Endothelial cell of umbilical vein (primary cell): ENCODE measurements around the gene SLC12A2.

ENCODE experiments used
- CTCF ChIP-seq, 2 donors: IDR thresholded peaks; 1 replicate in 1 of 2; 2 replicates in 1 of 2; pipeline ENCODE4 v1.5.1; 2011; ENCODE audit warnings: low read length in 2 of 2, mild to moderate bottlenecking in 2 of 2, moderate library complexity in 2 of 2, control low read depth in 1 of 2, inconsistent platforms in 1 of 2, low read depth in 1 of 2; ENCODE audit not compliant: insufficient read depth in 1 of 2; ENCODE audit errors: extremely low read depth in 1 of 2
- GATA2 ChIP-seq: IDR thresholded peaks from 2 replicates; pipeline ENCODE4 v1.7.0; 2011; ENCODE audit warnings: low read depth, mild to moderate bottlenecking, moderate library complexity, mixed read lengths, low read length; ENCODE audit not compliant: insufficient read length, insufficient read depth
- JUN ChIP-seq: IDR thresholded peaks from 2 replicates; pipeline ENCODE4 v1.6.1; 2011; ENCODE audit warnings: borderline replicate concordance, low read depth; ENCODE audit not compliant: insufficient read length, insufficient read depth
- MYC ChIP-seq: IDR thresholded peaks from one replicate; pipeline ENCODE4 v1.6.1; 2011; ENCODE audit warnings: mild to moderate bottlenecking, low read depth, low read length
- POLR2A ChIP-seq: IDR thresholded peaks from 2 replicates; pipeline ENCODE4 v1.6.1; 2012; ENCODE audit warnings: low read depth, mild to moderate bottlenecking, control low read depth, low read length
- POLR2AphosphoS5 ChIP-seq: IDR thresholded peaks from 2 replicates; pipeline ENCODE4 v1.6.1; 2012; ENCODE audit warnings: low read depth, mild to moderate bottlenecking, control low read depth, low read length, moderate library complexity; ENCODE audit not compliant: insufficient read depth

- no peak for TF ChIP-seq CTCF (IDR thresholded peaks at IDR 0.05; ENCODE audit: extremely low read depth in 1 of 2, insufficient read depth in 1 of 2, low read depth in 1 of 2, low read length in 2 of 2)
- TF ChIP-seq GATA2, result no peak
- no peak for TF ChIP-seq MYC
- no peak for TF ChIP-seq POLR2AphosphoS5
- no peak for TF ChIP-seq JUN
- TF ChIP-seq POLR2A, result no peak
These were observed 74.8 kb downstream of the SLC12A2 start for GRCh38 chr5:128158342-128158741.
